GM19240 (cell line): ENCODE data around the gene DBNDD1.
"Not testable (repeated sequence)": the region's sequence is repeated elsewhere in the genome, so short reads cannot be mapped to it uniquely, and the experiment has no call there.

Source experiments
- DNase-seq: peaks from one replicate; pipeline ENCODE4 v3.0.0; 2011; ENCODE audit warnings: low spot score; ENCODE audit not compliant: insufficient read length

DBNDD1 gene

GRCh38 chr16:89993377-89993776, 25.9 kb downstream of the DBNDD1 start:
- no peak for DNase-seq

- DNase-seq, result no peak
Observed at GRCh38 chr16:89990799-89991198, 28.5 kb downstream of the DBNDD1 start.

GRCh38 chr16:89988951-89989350, 30.3 kb downstream of the DBNDD1 start:
- DNase-seq, result no peak

- DNase-seq, result no peak
Observed at GRCh38 chr16:89987169-89987568, 32.1 kb downstream of the DBNDD1 start.

- no peak for DNase-seq
Observed at GRCh38 chr16:89986600-89986999, 32.7 kb downstream of the DBNDD1 start.

- no peak for DNase-seq
Observed at GRCh38 chr16:89985219-89985618, 34.0 kb downstream of the DBNDD1 start.

- no peak for DNase-seq
Observed at GRCh38 chr16:89984216-89984615, 35.0 kb downstream of the DBNDD1 start.

GRCh38 chr16:89983536-89983935, 35.7 kb downstream of the DBNDD1 start:
- no peak for DNase-seq

- DNase-seq, result no peak
Observed at GRCh38 chr16:89982318-89982717, 36.9 kb downstream of the DBNDD1 start.

- no peak for DNase-seq
Observed at GRCh38 chr16:89981414-89981813, 37.8 kb downstream of the DBNDD1 start.

- DNase-seq, result no peak
Observed at GRCh38 chr16:89974870-89975269, 44.4 kb downstream of the DBNDD1 start.

- DNase-seq, result no peak
Observed at GRCh38 chr16:89973654-89974335, 45.5 kb downstream of the DBNDD1 start.

GRCh38 chr16:89973235-89973634, 46.0 kb downstream of the DBNDD1 start:
- DNase-seq, result no peak

GRCh38 chr16:89972244-89973234, 46.7 kb downstream of the DBNDD1 start:
- DNase-seq, result peak; percentile 100

- no peak for DNase-seq
Observed at GRCh38 chr16:89971495-89972243, 47.6 kb downstream of the DBNDD1 start.

- no peak for DNase-seq
Observed at GRCh38 chr16:89969741-89970410, 49.4 kb downstream of the DBNDD1 start.

GRCh38 chr16:89968074-89968473, 51.2 kb downstream of the DBNDD1 start:
- DNase-seq, result not testable (repeated sequence)

GRCh38 chr16:89967436-89967835, 51.8 kb downstream of the DBNDD1 start:
- DNase-seq, result not testable (repeated sequence)

GRCh38 chr16:89966756-89967155, 52.5 kb downstream of the DBNDD1 start:
- no peak for DNase-seq

GRCh38 chr16:89965447-89966225, 53.6 kb downstream of the DBNDD1 start:
- no peak for DNase-seq
